SU-DHL-6 (cell line): Measurements from ENCODE around the gene KIF21B.

ENCODE experiments used
- H2AFZ ChIP-seq: fragments of 200-600 bp; sonication (generic); 2 replicates; pipeline ENCODE4 v1.6.1; 2014; ENCODE audit warnings: low read depth, mild to moderate bottlenecking, moderate library complexity, mixed read lengths, antibody characterized with exemption, low read length; ENCODE audit not compliant: severe bottlenecking
- H3F3A ChIP-seq: fragments of 200-600 bp; shearing (Covaris generic); 2 replicates; pipeline ENCODE4 v1.6.0; 2016; ENCODE audit warnings: antibody characterized with exemption, mild to moderate bottlenecking; ENCODE audit not compliant: insufficient read depth
- H3K27ac ChIP-seq: fragments of 200-600 bp; sonication (generic); 2 replicates; pipeline ENCODE4 v1.5.1; 2016; ENCODE audit warnings: low read depth, mild to moderate bottlenecking, low read length, moderate library complexity, mixed read lengths
- H3K27me3 ChIP-seq: fragments of 200-600 bp; sonication (generic), shearing (Covaris generic); 2 replicates; pipeline ENCODE4 v1.6.0; 2014; ENCODE audit warnings: mild to moderate bottlenecking, low read length
- H3K36me3 ChIP-seq: fragments of 200-600 bp; sonication (generic); 2 replicates; pipeline ENCODE4 v1.6.1; 2014; ENCODE audit warnings: mild to moderate bottlenecking, low read length, mixed read lengths
- H3K4me2 ChIP-seq: fragments of 300-600, 200-600 bp; shearing (Covaris generic), sonication (generic); 2 replicates; pipeline ENCODE4 v1.6.0; 2014; ENCODE audit warnings: low read length, low read depth, mild to moderate bottlenecking; ENCODE audit not compliant: poor library complexity, severe bottlenecking
- H3K4me3 ChIP-seq: fragments of 200-600 bp; sonication (generic); 2 replicates; pipeline ENCODE4 v1.5.1; 2014; ENCODE audit warnings: antibody characterized with exemption, low read length, mild to moderate bottlenecking, mixed read lengths; ENCODE audit not compliant: insufficient read depth, poor library complexity, severe bottlenecking
- H3K79me2 ChIP-seq: fragments of 200-600 bp; sonication (generic); 2 replicates; pipeline ENCODE4 v1.6.1; 2014; ENCODE audit warnings: mild to moderate bottlenecking, low read length, moderate library complexity; ENCODE audit not compliant: insufficient read depth
- H3K9ac ChIP-seq: fragments of 200-600 bp; sonication (generic); 2 replicates; pipeline ENCODE4 v1.7.0; 2014; ENCODE audit warnings: mild to moderate bottlenecking, low read length
- H3K9me2 ChIP-seq: fragments of 200-600 bp; sonication (generic); replicated peaks from 2 replicates; pipeline ENCODE4 v1.6.1; 2014; ENCODE audit warnings: low read length; ENCODE audit not compliant: insufficient read depth
- H3K9me3 ChIP-seq: fragments of 200-600 bp; sonication (generic); 2 replicates; pipeline ENCODE4 v1.6.1; 2014; ENCODE audit warnings: low read length, mixed read lengths; ENCODE audit not compliant: insufficient read depth
- H4K20me1 ChIP-seq: fragments of 200-600 bp; sonication (generic); 2 replicates; pipeline ENCODE4 v1.6.1; 2014; ENCODE audit warnings: low read depth, mild to moderate bottlenecking, antibody characterized with exemption, low read length, moderate library complexity, mixed read lengths
- EZH2phosphoT487 ChIP-seq: fragments of 200-600 bp; sonication (generic), shearing (Covaris generic); conservative IDR thresholded peaks from 2 replicates; pipeline ENCODE4 v1.6.1; 2018; ENCODE audit warnings: mild to moderate bottlenecking, antibody characterized with exemption, low read length, moderate library complexity, mixed read lengths
- TF ChIP-seq, protein P1 (sequence below): fragments of 200-600 bp; sonication (generic); IDR thresholded peaks from one replicate; pipeline ENCODE4 v1.5.1; 2017; ENCODE audit warnings: antibody characterized with exemption, mild to moderate bottlenecking, low read length, moderate library complexity; ENCODE audit not compliant: insufficient read depth, poor library complexity, severe bottlenecking

Gene KIF21B

DNA sequence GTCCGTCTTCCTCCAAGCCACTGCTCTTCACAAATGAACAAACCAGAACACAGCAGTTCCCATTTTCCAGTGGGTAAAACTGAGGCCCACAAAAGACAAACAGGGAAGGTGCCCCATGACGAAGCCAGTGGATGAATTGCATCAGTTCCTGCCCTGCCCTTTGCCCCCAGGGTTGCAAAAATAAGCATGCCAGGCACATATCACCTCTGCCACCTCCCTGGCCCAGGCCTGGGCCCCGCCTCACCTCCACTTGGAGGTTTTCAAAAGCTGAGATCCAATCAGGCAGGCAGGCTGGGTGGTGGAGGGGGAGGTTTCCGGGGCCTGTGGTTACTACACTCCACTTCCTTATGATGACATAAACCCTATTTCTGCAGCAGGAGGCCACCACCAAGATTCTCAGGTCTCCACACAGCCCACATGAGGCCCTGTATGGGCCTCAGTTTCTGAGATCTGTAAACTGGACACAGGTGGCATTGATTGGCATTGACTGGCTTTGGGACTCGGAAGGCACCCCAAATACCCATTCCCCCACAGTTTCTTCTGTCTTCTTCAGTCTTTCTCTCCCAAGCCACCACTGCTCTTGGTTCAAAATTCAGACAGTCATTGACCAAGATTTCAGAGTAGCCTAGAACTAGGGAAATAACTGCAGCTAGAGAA, 4.1 kb downstream of the KIF21B start:
- H3F3A ChIP-seq: peaks cover 8% of the 10 kb centered on the region
- H3K9ac ChIP-seq: peak overlapping the region; percentile 35
- H3K27ac ChIP-seq: peak overlapping the region; percentile 83

DNA sequence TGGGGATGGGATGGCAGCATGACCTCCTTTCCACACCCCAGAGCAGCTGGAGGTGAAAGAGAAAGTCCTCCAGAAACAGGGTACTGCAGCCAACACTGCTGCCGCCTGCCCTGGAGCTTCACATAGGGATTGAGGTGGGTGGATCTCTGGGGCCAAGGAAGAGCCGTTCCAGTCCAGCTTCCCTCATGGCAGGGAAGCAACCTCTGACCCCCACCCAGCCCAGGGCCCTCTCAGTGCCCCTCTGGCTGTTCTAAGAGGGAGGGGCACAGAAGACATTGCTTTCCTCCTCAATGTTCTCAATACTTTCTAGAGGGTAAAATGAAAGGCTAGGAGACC, 5.7 kb downstream of the KIF21B start:
- no peak overlapping the region for H3K4me2 ChIP-seq
- H3K27ac ChIP-seq: no peak overlapping the region
- H3K9me2 ChIP-seq: no peaks in the 10 kb centered on the region
- no peak overlapping the region for H3K4me3 ChIP-seq
- H4K20me1 ChIP-seq: no peaks in the 10 kb centered on the region
- no peak overlapping the region for H3K9ac ChIP-seq
- H2AFZ ChIP-seq: no peak overlapping the region
- H3F3A ChIP-seq: peaks cover 8% of the 10 kb centered on the region
- H3K36me3 ChIP-seq: no peaks in the 10 kb centered on the region
- no peaks in the 10 kb centered on the region for H3K9me3 ChIP-seq
- H3K79me2 ChIP-seq: no peaks in the 10 kb centered on the region
- TF ChIP-seq, protein P1, sequence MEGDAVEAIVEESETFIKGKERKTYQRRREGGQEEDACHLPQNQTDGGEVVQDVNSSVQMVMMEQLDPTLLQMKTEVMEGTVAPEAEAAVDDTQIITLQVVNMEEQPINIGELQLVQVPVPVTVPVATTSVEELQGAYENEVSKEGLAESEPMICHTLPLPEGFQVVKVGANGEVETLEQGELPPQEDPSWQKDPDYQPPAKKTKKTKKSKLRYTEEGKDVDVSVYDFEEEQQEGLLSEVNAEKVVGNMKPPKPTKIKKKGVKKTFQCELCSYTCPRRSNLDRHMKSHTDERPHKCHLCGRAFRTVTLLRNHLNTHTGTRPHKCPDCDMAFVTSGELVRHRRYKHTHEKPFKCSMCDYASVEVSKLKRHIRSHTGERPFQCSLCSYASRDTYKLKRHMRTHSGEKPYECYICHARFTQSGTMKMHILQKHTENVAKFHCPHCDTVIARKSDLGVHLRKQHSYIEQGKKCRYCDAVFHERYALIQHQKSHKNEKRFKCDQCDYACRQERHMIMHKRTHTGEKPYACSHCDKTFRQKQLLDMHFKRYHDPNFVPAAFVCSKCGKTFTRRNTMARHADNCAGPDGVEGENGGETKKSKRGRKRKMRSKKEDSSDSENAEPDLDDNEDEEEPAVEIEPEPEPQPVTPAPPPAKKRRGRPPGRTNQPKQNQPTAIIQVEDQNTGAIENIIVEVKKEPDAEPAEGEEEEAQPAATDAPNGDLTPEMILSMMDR: no peak
- TF ChIP-seq EZH2phosphoT487: no peak
- H3K27me3 ChIP-seq: no peaks in the 10 kb centered on the region

More for the DNA sequence above, 4.1 kb downstream of the KIF21B start:
- H3K4me3 ChIP-seq: no peak overlapping the region
- H3K9me2 ChIP-seq: no peaks in the 10 kb centered on the region
- H4K20me1 ChIP-seq: no peaks in the 10 kb centered on the region
- H3K4me2 ChIP-seq: peak overlapping the region; percentile 45
- no peaks in the 10 kb centered on the region for H3K79me2 ChIP-seq
- TF ChIP-seq, protein P1: no peak
- no peak for TF ChIP-seq EZH2phosphoT487
- no peaks in the 10 kb centered on the region for H3K9me3 ChIP-seq
- H2AFZ ChIP-seq: peak overlapping the region; percentile 44
- no peaks in the 10 kb centered on the region for H3K27me3 ChIP-seq
- no peaks in the 10 kb centered on the region for H3K36me3 ChIP-seq

DNA sequence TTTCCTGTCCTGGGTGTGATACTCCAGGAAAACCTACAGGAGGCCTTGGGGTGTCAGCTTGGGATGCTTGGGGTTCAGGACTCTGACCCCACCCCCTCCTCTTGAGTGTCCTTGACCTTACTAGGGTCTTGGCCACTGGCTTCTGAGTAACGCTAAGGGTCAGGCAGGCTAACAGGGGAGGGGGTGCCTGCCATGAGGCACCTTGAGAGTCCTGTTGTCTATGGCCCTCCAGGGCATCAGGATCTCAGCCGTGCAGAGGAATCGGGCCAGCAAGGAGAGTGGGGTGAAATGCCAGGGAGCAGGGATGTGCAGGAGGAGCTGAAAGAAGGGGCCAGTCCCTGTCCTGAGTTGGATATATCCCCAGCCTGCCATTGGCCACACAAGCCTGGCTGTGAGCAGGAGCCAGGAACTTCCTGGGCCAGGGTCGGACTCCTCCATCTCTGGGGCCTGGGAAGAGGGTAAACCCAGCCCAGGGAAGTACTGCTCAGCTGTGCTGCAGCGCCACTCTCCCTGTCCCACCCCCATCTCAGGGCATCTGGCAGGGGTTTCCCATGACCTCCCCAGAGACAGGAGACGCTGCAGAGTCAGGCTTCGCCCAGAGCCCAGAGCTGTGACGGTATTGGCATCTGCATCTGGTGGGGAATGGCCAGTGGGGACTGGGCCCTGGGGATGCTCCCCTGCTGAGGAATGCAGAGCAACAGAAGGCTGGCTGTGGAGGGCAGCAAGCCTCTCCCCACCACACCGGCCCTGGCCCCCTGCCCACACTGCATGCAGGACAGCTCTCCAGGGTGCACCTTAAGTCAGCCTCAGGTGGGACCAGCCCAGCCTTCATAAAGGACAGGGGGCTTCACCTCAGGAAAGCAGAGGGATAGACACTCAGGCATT, 6.3 kb downstream of the KIF21B start:
- Histone ChIP-seq H3K27me3 (no peaks in the 10 kb centered on the region), H3F3A (peaks cover 8% of the 10 kb centered on the region), H3K4me2 (no peak overlapping the region), H3K27ac (no peak overlapping the region), H3K9me2 (no peaks in the 10 kb centered on the region), H3K79me2 (no peaks in the 10 kb centered on the region), H3K36me3 (no peaks in the 10 kb centered on the region), H3K4me3 (no peak overlapping the region), H4K20me1 (no peaks in the 10 kb centered on the region), H3K9me3 (no peaks in the 10 kb centered on the region), H2AFZ (no peak overlapping the region), H3K9ac (no peak overlapping the region)
- TF ChIP-seq, protein P1: no peak
- no peak for TF ChIP-seq EZH2phosphoT487
